ENCODE data around the gene RAPSN. TPM values are rescaled to one million over a fixed set of nuclear protein-coding genes. Genes with fewer than 3 reads are reported as not detected.

RAPSN gene
- total RNA-seq, 1 donor = 0.42 TPM

DNA sequence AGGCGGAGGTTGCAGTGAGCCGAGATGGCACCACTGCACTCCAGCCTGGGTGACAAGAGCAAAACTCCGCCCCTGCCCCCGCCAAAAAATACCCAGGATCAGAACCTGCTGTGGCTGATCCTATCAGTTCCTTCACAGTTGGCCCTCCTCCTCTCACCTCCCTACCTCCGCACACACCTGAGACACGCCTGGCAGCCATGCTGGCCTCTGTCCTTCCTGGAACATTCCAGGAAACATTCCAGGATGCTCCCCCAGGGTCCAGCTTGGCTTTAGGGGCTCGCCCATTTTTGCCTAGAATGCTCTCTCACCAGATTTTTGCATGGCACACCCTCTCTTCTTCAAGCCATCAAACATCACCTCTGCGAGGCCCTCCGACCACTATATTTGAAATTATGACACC is 2.1 kb downstream of the RAPSN start:
- H3K9me3 ChIP-seq (ENCODE audit: low read depth, low read length) = no peaks in the 10 kb centered on the region
- H3K27me3 ChIP-seq (ENCODE audit: insufficient read depth, low read length) = no peaks in the 10 kb centered on the region
- H3K4me1 ChIP-seq (ENCODE audit: insufficient read depth, low read length) = no peaks in the 10 kb centered on the region
- H3K4me3 ChIP-seq (ENCODE audit: low read length) = no peak overlapping the region

GRCh38 chr11:47445840-47446239 is 3.1 kb downstream of the RAPSN start:
- no peaks in the 10 kb centered on the region for H3K27me3 ChIP-seq (ENCODE audit: insufficient read depth, low read length)
- H3K4me1 ChIP-seq (ENCODE audit: insufficient read depth, low read length) = no peaks in the 10 kb centered on the region
- H3K9me3 ChIP-seq (ENCODE audit: low read depth, low read length) = no peaks in the 10 kb centered on the region
- no peak overlapping the region for H3K4me3 ChIP-seq (ENCODE audit: low read length)

DNA sequence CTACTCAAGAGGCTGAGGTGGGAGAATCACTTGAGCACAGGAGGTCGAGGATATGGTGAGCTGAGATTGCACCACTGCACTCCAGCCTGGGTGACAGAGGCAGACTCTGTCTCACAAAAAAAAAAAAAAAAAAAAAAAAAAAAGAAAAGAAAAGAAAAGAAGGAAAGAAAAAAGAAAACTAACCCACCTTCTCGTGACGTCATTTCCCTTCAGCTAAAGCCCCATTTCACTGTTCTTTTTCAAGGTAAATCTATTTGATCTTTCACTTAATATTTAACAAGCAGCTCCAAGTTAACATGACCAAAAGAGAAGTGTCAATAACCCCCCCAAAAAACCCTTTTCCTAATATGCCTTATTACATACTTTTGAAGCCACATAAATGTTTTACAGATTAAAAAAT is 5.1 kb downstream of the RAPSN start:
- Histone ChIP-seq H3K27me3 (ENCODE audit: insufficient read depth, low read length) (no peaks in the 10 kb centered on the region), H3K4me3 (ENCODE audit: low read length) (no peak overlapping the region), H3K9me3 (ENCODE audit: low read depth, low read length) (no peaks in the 10 kb centered on the region), H3K4me1 (ENCODE audit: insufficient read depth, low read length) (no peaks in the 10 kb centered on the region)

DNA sequence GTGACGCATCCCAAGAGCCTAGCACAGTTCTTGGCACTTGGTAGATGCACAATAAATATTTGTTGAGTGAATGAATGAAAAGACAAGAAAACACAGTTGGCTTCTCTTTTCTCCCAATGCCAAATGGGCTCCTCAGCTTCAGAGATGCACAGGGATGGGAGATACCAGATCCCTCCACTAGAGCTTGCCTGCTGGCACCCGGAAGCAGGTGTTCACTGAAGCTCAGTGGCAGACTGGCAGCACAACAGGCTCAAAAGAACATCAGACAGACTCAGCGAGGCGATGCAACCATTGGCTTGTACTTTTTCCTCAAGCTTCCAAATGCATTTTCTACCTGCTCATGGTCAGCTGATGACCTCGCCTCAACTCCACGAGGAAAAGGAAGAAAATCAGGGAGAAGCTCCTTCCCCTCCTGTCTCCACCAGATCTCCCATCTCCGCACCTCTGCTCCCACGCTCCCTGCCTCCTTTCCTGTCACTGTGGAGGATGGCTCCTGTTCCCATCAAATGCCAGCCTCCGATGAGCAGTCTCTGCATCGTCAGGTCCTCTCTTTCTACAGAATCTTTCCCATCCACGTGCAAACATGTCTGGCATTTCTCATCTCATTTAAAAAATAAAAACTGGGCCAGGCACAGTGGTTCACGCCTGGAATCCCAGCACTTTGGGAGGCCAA is 5.8 kb downstream of the RAPSN start:
- Histone ChIP-seq H3K27me3 (ENCODE audit: insufficient read depth, low read length) (no peaks in the 10 kb centered on the region), H3K4me3 (ENCODE audit: low read length) (no peak overlapping the region), H3K4me1 (ENCODE audit: insufficient read depth, low read length) (no peaks in the 10 kb centered on the region), H3K9me3 (ENCODE audit: low read depth, low read length) (no peaks in the 10 kb centered on the region)

- no peak overlapping the region for H3K4me3 ChIP-seq (ENCODE audit: low read length)
- H3K4me1 ChIP-seq (ENCODE audit: insufficient read depth, low read length) = no peaks in the 10 kb centered on the region
- H3K27me3 ChIP-seq (ENCODE audit: insufficient read depth, low read length) = no peaks in the 10 kb centered on the region
- no peaks in the 10 kb centered on the region for H3K9me3 ChIP-seq (ENCODE audit: low read depth, low read length)
Observed at GRCh38 chr11:47442514-47442913, 6.4 kb downstream of the RAPSN start.

DNA sequence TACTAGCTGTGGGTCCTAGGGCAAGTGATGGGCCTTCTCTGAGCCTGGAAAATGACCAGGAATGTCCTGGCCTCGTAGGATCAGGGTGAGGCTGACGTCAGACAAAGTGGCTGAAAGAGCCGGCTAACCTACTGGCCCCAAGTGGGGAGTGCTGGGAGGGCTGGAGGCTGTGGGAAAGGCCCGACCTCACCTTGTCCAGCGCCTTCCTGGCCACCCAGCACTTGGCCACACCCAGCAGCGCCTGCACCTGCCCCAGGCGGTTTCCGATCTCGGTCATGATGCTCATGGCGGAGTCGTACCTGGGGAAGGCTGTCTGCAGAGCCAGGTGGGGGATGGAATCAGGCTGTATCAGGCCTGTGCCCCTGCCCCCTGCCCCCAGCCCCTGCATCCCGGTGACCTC is 7.5 kb downstream of the RAPSN start:
- H3K9me3 ChIP-seq (ENCODE audit: low read depth, low read length) = no peaks in the 10 kb centered on the region
- H3K27me3 ChIP-seq (ENCODE audit: insufficient read depth, low read length) = no peaks in the 10 kb centered on the region
- no peak overlapping the region for H3K4me3 ChIP-seq (ENCODE audit: low read length)
- no peaks in the 10 kb centered on the region for H3K4me1 ChIP-seq (ENCODE audit: insufficient read depth, low read length)

- Histone ChIP-seq H3K4me3 (ENCODE audit: low read length) (no peak overlapping the region), H3K9me3 (ENCODE audit: low read depth, low read length) (no peaks in the 10 kb centered on the region), H3K27me3 (ENCODE audit: insufficient read depth, low read length) (no peaks in the 10 kb centered on the region), H3K4me1 (ENCODE audit: insufficient read depth, low read length) (no peaks in the 10 kb centered on the region)
Observed at GRCh38 chr11:47440054-47440476, 8.9 kb downstream of the RAPSN start.

GRCh38 chr11:47438721-47439120 is 10.2 kb downstream of the RAPSN start:
- Histone ChIP-seq H3K4me3 (ENCODE audit: low read length) (no peak overlapping the region), H3K4me1 (ENCODE audit: insufficient read depth, low read length) (no peaks in the 10 kb centered on the region), H3K9me3 (ENCODE audit: low read depth, low read length) (no peaks in the 10 kb centered on the region), H3K27me3 (ENCODE audit: insufficient read depth, low read length) (no peaks in the 10 kb centered on the region)

DNA sequence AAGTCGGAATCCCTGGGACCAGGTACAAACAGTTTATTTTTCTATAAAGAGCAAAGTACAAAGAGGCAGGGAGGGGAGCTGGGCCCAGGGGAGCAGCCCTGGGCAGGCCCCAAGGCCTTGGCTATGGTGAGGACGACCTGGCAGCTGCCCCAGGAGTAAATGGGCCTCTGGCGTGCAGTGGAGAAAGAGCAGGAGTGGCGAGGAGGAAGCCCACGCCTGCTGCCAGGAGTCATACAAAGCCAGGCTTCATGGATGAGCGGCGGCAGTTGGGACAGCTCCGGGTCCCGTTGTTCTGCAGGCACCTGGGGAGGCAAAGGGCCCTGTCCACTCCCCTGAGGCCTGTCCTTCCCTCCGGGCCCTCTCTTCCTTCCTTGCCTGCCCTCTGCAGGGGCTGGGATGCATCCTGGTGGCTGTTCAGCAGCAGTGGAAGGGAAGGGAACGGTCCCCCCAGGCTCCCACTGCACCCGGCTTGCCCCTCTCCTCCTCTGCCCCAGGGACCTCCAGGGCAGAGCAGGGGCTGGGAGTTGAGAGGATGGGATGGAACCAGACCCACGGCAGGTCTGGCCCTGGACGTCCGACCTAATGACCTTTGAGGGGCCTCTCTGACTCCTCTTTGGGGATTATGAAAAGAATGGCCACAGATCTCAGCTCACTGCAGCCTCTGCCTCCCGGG is 11.1 kb downstream of the RAPSN start:
- Histone ChIP-seq H3K9me3 (ENCODE audit: low read depth, low read length) (no peaks in the 10 kb centered on the region), H3K4me3 (ENCODE audit: low read length) (no peak overlapping the region), H3K4me1 (ENCODE audit: insufficient read depth, low read length) (no peaks in the 10 kb centered on the region), H3K27me3 (ENCODE audit: insufficient read depth, low read length) (no peaks in the 10 kb centered on the region)

GRCh38 chr11:47437218-47437745 is 11.7 kb downstream of the RAPSN start:
- no peaks in the 10 kb centered on the region for H3K9me3 ChIP-seq (ENCODE audit: low read depth, low read length)
- H3K4me3 ChIP-seq (ENCODE audit: low read length) = no peak overlapping the region
- H3K4me1 ChIP-seq (ENCODE audit: insufficient read depth, low read length) = no peaks in the 10 kb centered on the region
- no peaks in the 10 kb centered on the region for H3K27me3 ChIP-seq (ENCODE audit: insufficient read depth, low read length)

DNA sequence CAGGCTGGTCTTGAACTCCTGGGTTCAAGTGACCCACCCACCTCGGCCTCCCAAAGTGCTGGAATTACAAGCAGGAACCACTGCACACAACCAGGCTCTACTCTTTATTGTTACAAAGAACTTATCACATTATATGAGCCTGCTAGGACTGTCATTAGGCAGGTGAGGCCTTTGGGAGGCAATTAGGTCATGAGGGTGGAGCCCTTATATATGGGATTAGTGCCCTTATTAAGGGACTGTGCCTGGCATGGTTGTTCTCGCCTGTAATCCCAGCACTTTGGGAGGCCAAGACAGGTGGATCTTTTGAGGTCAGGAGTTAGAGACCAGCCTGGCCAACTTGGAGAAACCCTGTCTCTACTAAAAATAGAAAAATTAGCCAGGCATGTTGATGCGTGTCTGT is 12.2 kb downstream of the RAPSN start:
- H3K4me3 ChIP-seq (ENCODE audit: low read length) = no peak overlapping the region
- no peaks in the 10 kb centered on the region for H3K4me1 ChIP-seq (ENCODE audit: insufficient read depth, low read length)
- no peaks in the 10 kb centered on the region for H3K9me3 ChIP-seq (ENCODE audit: low read depth, low read length)
- no peaks in the 10 kb centered on the region for H3K27me3 ChIP-seq (ENCODE audit: insufficient read depth, low read length)

DNA sequence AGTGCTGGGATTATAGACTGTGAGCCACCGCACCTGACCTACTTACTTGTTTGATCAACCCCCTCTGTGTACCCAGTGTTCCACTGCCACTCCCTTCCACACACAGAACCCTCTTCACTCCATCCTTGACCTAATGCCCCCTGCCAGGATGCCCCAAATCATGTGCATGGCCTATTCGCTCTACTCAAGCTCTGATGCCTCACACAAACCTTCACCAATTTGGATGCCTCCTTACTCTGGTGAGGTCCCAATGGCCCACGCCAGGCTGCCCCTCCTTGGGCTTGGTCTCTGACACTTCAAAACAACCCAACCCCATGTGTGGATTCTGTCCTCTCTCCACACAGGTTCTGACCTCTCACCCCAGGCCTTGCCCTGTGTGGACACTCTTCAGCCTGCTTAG is 13.2 kb downstream of the RAPSN start:
- Histone ChIP-seq H3K4me3 (ENCODE audit: low read length) (no peak overlapping the region), H3K27me3 (ENCODE audit: insufficient read depth, low read length) (no peaks in the 10 kb centered on the region), H3K4me1 (ENCODE audit: insufficient read depth, low read length) (no peaks in the 10 kb centered on the region), H3K9me3 (ENCODE audit: low read depth, low read length) (no peaks in the 10 kb centered on the region)

DNA sequence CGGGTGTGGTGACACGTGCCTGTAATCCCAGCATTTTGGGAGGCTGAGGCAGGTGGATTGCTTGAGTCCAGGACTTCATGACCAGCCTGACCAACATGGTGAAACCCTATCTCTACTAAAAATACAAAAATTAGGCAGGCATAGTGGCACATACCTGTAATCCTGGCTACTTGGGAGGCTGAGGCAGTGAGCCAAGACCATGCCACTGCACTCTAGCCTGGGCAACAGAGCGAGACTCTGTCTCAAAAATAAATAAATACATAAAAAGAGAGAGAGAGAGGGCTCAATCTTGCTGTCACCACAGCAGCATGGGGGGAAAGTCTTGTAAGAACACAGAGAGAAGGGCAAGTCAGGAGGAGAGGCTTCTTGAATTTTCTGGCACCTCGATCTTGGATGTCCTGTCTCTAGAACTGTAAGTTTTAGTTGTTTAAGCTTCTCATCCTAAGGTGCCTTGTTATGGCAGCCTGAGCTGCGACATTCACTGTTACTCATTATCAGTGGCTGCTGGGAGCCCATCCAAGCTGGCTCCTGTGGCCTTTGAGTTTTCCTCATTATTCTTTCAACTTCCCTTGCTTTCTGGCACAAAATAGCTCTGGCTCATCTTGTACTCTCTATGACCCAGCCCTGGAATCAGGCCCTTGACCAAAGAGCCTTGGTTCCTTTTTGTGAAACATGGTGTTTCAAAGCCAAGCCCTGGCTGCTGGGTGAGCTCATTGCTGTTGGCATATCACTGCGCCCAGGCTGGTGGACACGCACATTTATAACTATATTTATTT is 14.7 kb downstream of the RAPSN start:
- H3K27me3 ChIP-seq (ENCODE audit: insufficient read depth, low read length) = no peaks in the 10 kb centered on the region
- H3K9me3 ChIP-seq (ENCODE audit: low read depth, low read length) = no peaks in the 10 kb centered on the region

DNA sequence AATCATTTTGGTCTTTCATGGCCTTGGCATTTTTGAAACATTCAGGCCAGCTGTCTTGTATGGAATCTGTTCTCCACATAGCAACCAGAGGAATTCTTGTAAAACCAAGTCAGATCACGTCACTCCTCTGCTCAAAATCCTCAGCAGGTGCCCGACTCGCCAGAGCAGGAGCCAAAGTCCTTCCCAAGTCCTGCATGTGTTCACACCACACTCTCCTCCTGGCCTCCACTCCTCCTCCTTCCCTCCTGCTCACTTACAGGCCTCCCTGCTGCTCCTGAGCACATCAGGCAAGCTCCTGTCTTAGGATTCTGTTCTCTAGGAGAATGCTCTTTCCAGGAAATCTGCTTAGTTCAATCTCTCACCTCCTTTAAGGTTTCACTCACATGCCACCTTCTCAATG is 15.8 kb downstream of the RAPSN start:
- H3K4me1 ChIP-seq (ENCODE audit: insufficient read depth, low read length) = no peaks in the 10 kb centered on the region

More for the DNA sequence above, 14.7 kb downstream of the RAPSN start:
- Histone ChIP-seq H3K4me1 (ENCODE audit: insufficient read depth, low read length) (no peaks in the 10 kb centered on the region), H3K4me3 (ENCODE audit: low read length) (no peak overlapping the region)

DNA sequence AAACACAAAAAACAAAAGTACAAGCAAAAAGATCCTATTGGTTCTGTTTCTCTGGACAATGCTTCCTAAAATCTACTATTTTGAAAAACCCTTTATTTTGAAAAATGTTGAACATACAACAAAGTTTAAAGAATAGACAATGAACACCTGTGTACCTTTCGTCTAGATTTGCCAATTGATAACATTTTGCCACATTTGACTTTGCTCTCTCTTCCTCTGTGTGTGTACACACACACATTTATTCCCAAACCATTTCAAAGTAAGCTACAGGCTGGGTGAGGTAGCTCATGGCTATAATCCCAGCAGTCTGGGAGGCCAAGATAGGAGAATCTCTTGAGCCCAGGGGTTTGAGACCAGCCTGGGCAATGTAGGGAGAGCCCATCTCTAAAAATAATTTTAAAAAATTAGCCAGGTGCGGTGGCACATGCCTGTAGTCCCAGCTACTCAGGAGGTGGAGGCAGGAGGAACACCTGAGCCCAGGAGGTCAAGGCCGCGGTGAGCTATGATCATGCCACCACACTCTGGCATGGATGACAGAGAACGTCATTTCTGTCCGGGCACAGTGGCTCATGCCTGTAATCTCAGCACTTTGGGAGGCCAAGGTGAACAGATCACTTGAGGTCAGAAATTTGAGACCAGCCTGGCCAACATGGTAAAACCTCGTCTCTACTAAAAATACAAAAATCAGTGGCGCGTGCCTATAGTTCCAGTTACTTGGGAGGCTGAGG is 17.4 kb downstream of the RAPSN start:
- no peak overlapping the region for H3K4me3 ChIP-seq (ENCODE audit: low read length)
- H3K4me1 ChIP-seq (ENCODE audit: insufficient read depth, low read length) = peaks cover 6% of the 10 kb centered on the region
- H3K9me3 ChIP-seq (ENCODE audit: low read depth, low read length) = no peaks in the 10 kb centered on the region
- H3K27me3 ChIP-seq (ENCODE audit: insufficient read depth, low read length) = no peaks in the 10 kb centered on the region

More for the DNA sequence above, 15.8 kb downstream of the RAPSN start:
- Histone ChIP-seq H3K4me3 (ENCODE audit: low read length) (no peak overlapping the region), H3K9me3 (ENCODE audit: low read depth, low read length) (no peaks in the 10 kb centered on the region), H3K27me3 (ENCODE audit: insufficient read depth, low read length) (no peaks in the 10 kb centered on the region)
